ENCODE data around the gene RYR1.

DNA sequence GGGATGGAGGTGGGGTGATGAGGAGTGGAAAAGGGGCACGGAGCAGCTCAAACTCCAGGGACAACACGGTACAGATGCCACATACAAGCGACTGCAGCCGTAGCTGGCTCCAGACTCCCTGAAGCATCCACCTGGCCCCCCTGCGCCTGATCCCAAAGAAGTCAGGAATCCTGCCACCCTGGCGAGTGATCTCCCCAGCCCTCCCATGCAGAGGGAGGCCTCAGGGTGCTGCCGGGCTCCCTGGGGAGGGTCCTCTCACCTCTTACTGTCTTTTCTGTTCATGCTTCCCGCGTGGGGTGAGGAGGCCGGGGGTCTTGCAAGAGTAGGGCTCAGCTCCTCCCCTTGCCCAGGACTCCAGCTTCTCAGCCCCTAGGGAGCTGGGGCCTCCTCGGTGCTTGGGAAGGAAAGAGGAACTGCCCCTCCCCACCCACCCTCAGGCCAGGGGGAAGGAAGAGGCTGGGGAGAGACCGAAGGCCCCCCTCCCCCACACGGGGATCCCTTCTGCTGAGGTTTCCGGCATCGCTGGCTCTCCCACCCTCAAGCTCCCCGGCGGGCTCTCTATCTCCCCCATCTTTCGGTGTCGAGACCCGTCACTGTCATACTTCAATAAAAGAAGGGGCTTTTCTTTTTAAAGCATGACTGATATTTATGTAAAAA, 7.6 kb upstream of the RYR1 start, which contains the start of gene RASGRP4:
- TF ChIP-seq POLR2A (IDR thresholded peaks at IDR 0.05), result no peak
- TF ChIP-seq, protein P1, sequence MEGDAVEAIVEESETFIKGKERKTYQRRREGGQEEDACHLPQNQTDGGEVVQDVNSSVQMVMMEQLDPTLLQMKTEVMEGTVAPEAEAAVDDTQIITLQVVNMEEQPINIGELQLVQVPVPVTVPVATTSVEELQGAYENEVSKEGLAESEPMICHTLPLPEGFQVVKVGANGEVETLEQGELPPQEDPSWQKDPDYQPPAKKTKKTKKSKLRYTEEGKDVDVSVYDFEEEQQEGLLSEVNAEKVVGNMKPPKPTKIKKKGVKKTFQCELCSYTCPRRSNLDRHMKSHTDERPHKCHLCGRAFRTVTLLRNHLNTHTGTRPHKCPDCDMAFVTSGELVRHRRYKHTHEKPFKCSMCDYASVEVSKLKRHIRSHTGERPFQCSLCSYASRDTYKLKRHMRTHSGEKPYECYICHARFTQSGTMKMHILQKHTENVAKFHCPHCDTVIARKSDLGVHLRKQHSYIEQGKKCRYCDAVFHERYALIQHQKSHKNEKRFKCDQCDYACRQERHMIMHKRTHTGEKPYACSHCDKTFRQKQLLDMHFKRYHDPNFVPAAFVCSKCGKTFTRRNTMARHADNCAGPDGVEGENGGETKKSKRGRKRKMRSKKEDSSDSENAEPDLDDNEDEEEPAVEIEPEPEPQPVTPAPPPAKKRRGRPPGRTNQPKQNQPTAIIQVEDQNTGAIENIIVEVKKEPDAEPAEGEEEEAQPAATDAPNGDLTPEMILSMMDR (IDR thresholded peaks at IDR 0.05), result no peak
